ENCODE data around the gene ARAP1. TPM values are rescaled to one million over a fixed set of nuclear protein-coding genes. Genes with fewer than 3 reads are reported as not detected.

Gene ARAP1
- total and polyA plus RNA-seq, 3 experiments from 2014 or later, result 39.8 to 64.0 (median 61.2) TPM

- Mint-ChIP-seq H3K36me3 (no peaks in the 10 kb centered on the region), H3K27me3 (peaks cover 6 to 18% of the 10 kb centered on the region in 2 donors), H3K4me3 (no peak overlapping the region), H3K27ac (peak overlapping the region in 1 of 8 donors; percentile 32), H3K9me3 (no peaks in the 10 kb centered on the region), H3K4me1 (no peaks in the 10 kb centered on the region)
- peaks cover 3% of the 10 kb centered on the region for H3K27me3 ChIP-seq (ENCODE audit: insufficient read depth, low read length, poor library complexity, severe bottlenecking)
- ChIA-PET CTCF (no interaction called here), POLR2A (no interaction called here)
- no peak overlapping the region for H3K27ac ChIP-seq (ENCODE audit: low read depth, low read length)
- DNase-seq, result no peak
- H3K9me3 ChIP-seq (ENCODE audit: low read length), result no peaks in the 10 kb centered on the region
- no peaks in the 10 kb centered on the region for H3K36me3 ChIP-seq (ENCODE audit: insufficient read depth, low read length)
- H3K4me1 ChIP-seq (ENCODE audit: insufficient read depth, low read length), result no peaks in the 10 kb centered on the region
- H3K4me3 ChIP-seq (ENCODE audit: low read length), result no peak overlapping the region
Measured at GRCh38 chr11:72658989-72659640, 93.1 kb downstream of the ARAP1 start.

GRCh38 chr11:72657411-72658100 lies 94.7 kb downstream of the ARAP1 start:
- Histone ChIP-seq H3K4me1 (ENCODE audit: insufficient read depth, low read length) (no peaks in the 10 kb centered on the region), H3K27ac (ENCODE audit: low read depth, low read length) (no peak overlapping the region), H3K9me3 (ENCODE audit: low read length) (no peaks in the 10 kb centered on the region), H3K27me3 (ENCODE audit: insufficient read depth, low read length, poor library complexity, severe bottlenecking) (peaks cover 3% of the 10 kb centered on the region), H3K4me3 (ENCODE audit: low read length) (no peak overlapping the region), H3K36me3 (ENCODE audit: insufficient read depth, low read length) (no peaks in the 10 kb centered on the region)
- Mint-ChIP-seq H3K9me3 (no peaks in the 10 kb centered on the region), H3K27me3 (peaks cover 7 to 14% of the 10 kb centered on the region in 2 donors), H3K27ac (no peak overlapping the region), H3K36me3 (no peaks in the 10 kb centered on the region), H3K4me1 (no peaks in the 10 kb centered on the region), H3K4me3 (no peak overlapping the region)
- no peak for DNase-seq
- POLR2A ChIA-PET, result no interaction called here
- CTCF ChIA-PET, result interaction anchor here (1.9 kb wide), 1 partner anchor 14 kb away, joined by 5 read pairs; no protein-coding TSS in a partner anchor

- Histone ChIP-seq H3K4me3 (ENCODE audit: low read length) (no peak overlapping the region), H3K4me1 (ENCODE audit: insufficient read depth, low read length) (no peaks in the 10 kb centered on the region)
- DNase-seq, result no peak
Measured at GRCh38 chr11:72655896-72656464, 96.2 kb downstream of the ARAP1 start.

GRCh38 chr11:72655014-72655413 lies 97.2 kb downstream of the ARAP1 start:
- Mint-ChIP-seq H3K9me3 (no peaks in the 10 kb centered on the region), H3K27ac (no peak overlapping the region), H3K4me3 (no peak overlapping the region), H3K27me3 (peaks cover 5 to 8% of the 10 kb centered on the region in 2 donors), H3K4me1 (no peaks in the 10 kb centered on the region), H3K36me3 (no peaks in the 10 kb centered on the region)
- ChIA-PET CTCF (interaction anchor here (0.6 kb wide), 1 partner anchor 61 kb away, joined by 3 read pairs; no protein-coding TSS in a partner anchor), POLR2A (no interaction called here)
- H3K9me3 ChIP-seq (ENCODE audit: low read length), result no peaks in the 10 kb centered on the region
- no peak overlapping the region for H3K27ac ChIP-seq (ENCODE audit: low read depth, low read length)
- H3K4me3 ChIP-seq (ENCODE audit: low read length), result no peak overlapping the region
- H3K4me1 ChIP-seq (ENCODE audit: insufficient read depth, low read length), result no peaks in the 10 kb centered on the region
- H3K36me3 ChIP-seq (ENCODE audit: insufficient read depth, low read length), result no peaks in the 10 kb centered on the region
- H3K27me3 ChIP-seq (ENCODE audit: insufficient read depth, low read length, poor library complexity, severe bottlenecking), result no peaks in the 10 kb centered on the region
- DNase-seq, result no peak

More at GRCh38 chr11:72655896-72656464, 96.2 kb downstream of the ARAP1 start:
- H3K9me3 ChIP-seq (ENCODE audit: low read length), result no peaks in the 10 kb centered on the region
- H3K4me1 Mint-ChIP-seq, result no peaks in the 10 kb centered on the region
- H3K27me3 ChIP-seq (ENCODE audit: insufficient read depth, low read length, poor library complexity, severe bottlenecking), result peaks cover 3% of the 10 kb centered on the region
- ChIA-PET POLR2A (no interaction called here), CTCF (interaction anchor here (1.9 kb wide), 1 partner anchor 13 kb away, joined by 5 read pairs; no protein-coding TSS in a partner anchor)
- peaks cover 5 to 8% of the 10 kb centered on the region in 2 donors for H3K27me3 Mint-ChIP-seq
- peak overlapping the region in 1 of 8 donors; percentile 38 for H3K27ac Mint-ChIP-seq
- H3K36me3 ChIP-seq (ENCODE audit: insufficient read depth, low read length), result no peaks in the 10 kb centered on the region
- no peak overlapping the region for H3K4me3 Mint-ChIP-seq
- no peaks in the 10 kb centered on the region for H3K36me3 Mint-ChIP-seq
- no peak overlapping the region for H3K27ac ChIP-seq (ENCODE audit: low read depth, low read length)
- no peaks in the 10 kb centered on the region for H3K9me3 Mint-ChIP-seq

GRCh38 chr11:72653649-72654048 lies 98.6 kb downstream of the ARAP1 start:
- H3K4me1 Mint-ChIP-seq, result no peaks in the 10 kb centered on the region
- H3K9me3 ChIP-seq (ENCODE audit: low read length), result no peaks in the 10 kb centered on the region
- no peak for DNase-seq
- no peaks in the 10 kb centered on the region for H3K9me3 Mint-ChIP-seq
- no peaks in the 10 kb centered on the region for H3K36me3 Mint-ChIP-seq
- peaks cover 5 to 6% of the 10 kb centered on the region in 2 donors for H3K27me3 Mint-ChIP-seq
- no peaks in the 10 kb centered on the region for H3K4me1 ChIP-seq (ENCODE audit: insufficient read depth, low read length)
- no peaks in the 10 kb centered on the region for H3K27me3 ChIP-seq (ENCODE audit: insufficient read depth, low read length, poor library complexity, severe bottlenecking)
- POLR2A ChIA-PET, result no interaction called here
- no peak overlapping the region for H3K4me3 ChIP-seq (ENCODE audit: low read length)
- CTCF ChIA-PET, result interaction anchor here (1.5 kb wide), 1 partner anchor 10 kb away, joined by 3 read pairs; no protein-coding TSS in a partner anchor
- no peak overlapping the region for H3K27ac ChIP-seq (ENCODE audit: low read depth, low read length)
- H3K36me3 ChIP-seq (ENCODE audit: insufficient read depth, low read length), result no peaks in the 10 kb centered on the region
- no peak overlapping the region for H3K4me3 Mint-ChIP-seq
- no peak overlapping the region for H3K27ac Mint-ChIP-seq

GRCh38 chr11:72652873-72653630 lies 99.2 kb downstream of the ARAP1 start:
- no peaks in the 10 kb centered on the region for H3K9me3 Mint-ChIP-seq
- H3K4me1 Mint-ChIP-seq, result no peaks in the 10 kb centered on the region
- no peak overlapping the region for H3K4me3 ChIP-seq (ENCODE audit: low read length)
- H3K9me3 ChIP-seq (ENCODE audit: low read length), result no peaks in the 10 kb centered on the region
- H3K27me3 Mint-ChIP-seq, result peaks cover 5 to 6% of the 10 kb centered on the region in 2 donors
- no peak overlapping the region for H3K4me3 Mint-ChIP-seq
- no peak overlapping the region for H3K27ac ChIP-seq (ENCODE audit: low read depth, low read length)
- H3K27ac Mint-ChIP-seq, result no peak overlapping the region
- no peak for DNase-seq
- H3K36me3 Mint-ChIP-seq, result no peaks in the 10 kb centered on the region
- H3K36me3 ChIP-seq (ENCODE audit: insufficient read depth, low read length), result no peaks in the 10 kb centered on the region
- ChIA-PET CTCF (interaction anchor here (1.5 kb wide), 1 partner anchor 10 kb away, joined by 3 read pairs; no protein-coding TSS in a partner anchor), POLR2A (no interaction called here)
- no peaks in the 10 kb centered on the region for H3K27me3 ChIP-seq (ENCODE audit: insufficient read depth, low read length, poor library complexity, severe bottlenecking)
- no peaks in the 10 kb centered on the region for H3K4me1 ChIP-seq (ENCODE audit: insufficient read depth, low read length)

- H3K27me3 Mint-ChIP-seq, result peaks cover 5 to 6% of the 10 kb centered on the region in 2 donors
- Histone ChIP-seq H3K27me3 (ENCODE audit: insufficient read depth, low read length, poor library complexity, severe bottlenecking) (no peaks in the 10 kb centered on the region), H3K4me3 (ENCODE audit: low read length) (no peak overlapping the region), H3K27ac (ENCODE audit: low read depth, low read length) (no peak overlapping the region), H3K9me3 (ENCODE audit: low read length) (no peaks in the 10 kb centered on the region), H3K4me1 (ENCODE audit: insufficient read depth, low read length) (no peaks in the 10 kb centered on the region), H3K36me3 (ENCODE audit: insufficient read depth, low read length) (no peaks in the 10 kb centered on the region)
- DNase-seq, result no peak
- H3K36me3 Mint-ChIP-seq, result no peaks in the 10 kb centered on the region
- H3K4me1 Mint-ChIP-seq, result no peaks in the 10 kb centered on the region
- H3K9me3 Mint-ChIP-seq, result no peaks in the 10 kb centered on the region
- POLR2A ChIA-PET, result no interaction called here
- H3K4me3 Mint-ChIP-seq, result no peak overlapping the region
- CTCF ChIA-PET, result no interaction called here
- no peak overlapping the region for H3K27ac Mint-ChIP-seq
Measured at GRCh38 chr11:72652133-72652532, 100.1 kb downstream of the ARAP1 start.

Measured in CD8-positive, alpha-beta memory T cell (primary cell).